Endothelial cell of umbilical vein (primary cell): Measurements from ENCODE around the gene TNPO3. TPM values are rescaled to one million over a fixed set of nuclear protein-coding genes. Genes with fewer than 3 reads are reported as not detected.

ENCODE experiments used
- BruUV-seq: library from RNA; stranded (reverse); fragments of 400-500 nt; replicated peaks from 2 replicates; lab custom pipeline; 2021; lab: Mats Ljungman, UMichigan
- CTCF ChIA-PET: fragments of 300-600, 350-600 bp; sonication (Branson Sonifier 250); formaldehyde crosslinking; loops from one replicate; lab custom pipeline; 2021; ENCODE audit warnings: antibody characterized with exemption, inconsistent platforms; lab: Charles Lee
- POLR2A ChIA-PET: fragments of 300-600, 350-600 bp; sonication (Branson Sonifier 250); formaldehyde crosslinking; loops from one replicate; lab custom pipeline; 2021; ENCODE audit warnings: antibody characterized with exemption, inconsistent platforms; lab: Charles Lee
- DNase-seq: peaks from one replicate; pipeline ENCODE4 v3.0.0-alpha.2; 2011; ENCODE audit warnings: low read depth, low spot score
- FAIRE-seq: peaks from 2 replicates; lab custom pipeline; 2011; peaks lifted over from hg19 to GRCh38; lab: Jason Lieb, UNC
- H2AFZ ChIP-seq: 2 replicates; pipeline ENCODE4 v1.6.0; 2012; ENCODE audit warnings: low read depth, low read length, control low read depth, inconsistent platforms
- H3K27ac ChIP-seq: 2 replicates; pipeline ENCODE4 v1.5.1; 2011; ENCODE audit warnings: low read depth, mild to moderate bottlenecking, control low read depth, low read length, moderate library complexity; ENCODE audit not compliant: insufficient read depth
- H3K27me3 ChIP-seq, 2 experiments: 2 replicates each; pipeline versions ENCODE4 v1.6.0 to v1.6.1; 2011; ENCODE audit warnings: low read length in 2 of 2, mixed read lengths in 1 of 2; ENCODE audit not compliant: control insufficient read depth in 2 of 2, insufficient read depth in 2 of 2
- H3K36me3 ChIP-seq, 2 experiments: 2 replicates in 1 of 2; 3 replicates in 1 of 2; pipeline ENCODE4 v1.5.1; 2011; ENCODE audit warnings: low read length in 2 of 2, mild to moderate bottlenecking in 1 of 2, moderate library complexity in 1 of 2; ENCODE audit not compliant: control insufficient read depth in 2 of 2, insufficient read depth in 2 of 2; ENCODE audit errors: extremely low read depth in 1 of 2
- H3K4me1 ChIP-seq: 3 replicates; pipeline ENCODE4 v1.5.1; 2011; ENCODE audit warnings: mild to moderate bottlenecking, low read length; ENCODE audit not compliant: control insufficient read depth, insufficient read depth; ENCODE audit errors: extremely low read depth
- H3K4me2 ChIP-seq: 2 replicates; pipeline ENCODE4 v1.6.1; 2011; ENCODE audit warnings: low read length, control low read depth, mixed read lengths; ENCODE audit not compliant: insufficient read depth
- H3K4me3 ChIP-seq, 3 experiments: fragments of 200-600 bp in 1 of 3; sonication (generic), shearing (Covaris generic) in 1 of 3; replicated peaks in 1 of 3; 2 replicates each; pipeline ENCODE4 v1.5.1; 2011 to 2016; ENCODE audit warnings: control low read depth in 3 of 3, low read length in 3 of 3, mild to moderate bottlenecking in 2 of 3, inconsistent platforms in 1 of 3, low read depth in 1 of 3, moderate library complexity in 1 of 3; ENCODE audit not compliant: insufficient read depth in 1 of 3
- H3K79me2 ChIP-seq: 2 replicates; pipeline ENCODE4 v1.6.0; 2012; ENCODE audit warnings: low read length, inconsistent platforms; ENCODE audit not compliant: control insufficient read depth, insufficient read depth
- H3K9ac ChIP-seq: replicated peaks from 2 replicates; pipeline ENCODE3; 2011; ENCODE audit warnings: low read length, control low read depth; ENCODE audit not compliant: insufficient read depth; ENCODE audit errors: extremely low read depth
- H3K9me1 ChIP-seq: replicated peaks from 3 replicates; pipeline ENCODE4 v1.6.0; 2011; ENCODE audit warnings: mild to moderate bottlenecking, low read length; ENCODE audit not compliant: control insufficient read depth, insufficient read depth; ENCODE audit errors: extremely low read depth
- H3K9me3 ChIP-seq: replicated peaks from 2 replicates; pipeline ENCODE4 v1.5.1; 2012; ENCODE audit warnings: low read length, inconsistent platforms; ENCODE audit not compliant: control insufficient read depth, insufficient read depth
- H4K20me1 ChIP-seq: replicated peaks from 2 replicates; pipeline ENCODE3; 2011; ENCODE audit warnings: mild to moderate bottlenecking, low read length; ENCODE audit not compliant: control insufficient read depth, insufficient read depth; ENCODE audit errors: extremely low read depth
- EZH2 ChIP-seq: IDR thresholded peaks from 2 replicates; pipeline ENCODE4 v1.6.1; 2012; ENCODE audit warnings: borderline replicate concordance, low read depth, mild to moderate bottlenecking, moderate library complexity, low read length, inconsistent platforms; ENCODE audit not compliant: severe bottlenecking
- FOS ChIP-seq: IDR thresholded peaks from 2 replicates; pipeline ENCODE4 v1.6.1; 2011; ENCODE audit warnings: mild to moderate bottlenecking, low read length, moderate library complexity, borderline replicate concordance; ENCODE audit not compliant: insufficient read depth
- GATA2 ChIP-seq: IDR thresholded peaks from 2 replicates; pipeline ENCODE4 v1.7.0; 2011; ENCODE audit warnings: low read depth, mild to moderate bottlenecking, moderate library complexity, mixed read lengths, low read length; ENCODE audit not compliant: insufficient read length, insufficient read depth
- JUN ChIP-seq: IDR thresholded peaks from 2 replicates; pipeline ENCODE4 v1.6.1; 2011; ENCODE audit warnings: borderline replicate concordance, low read depth; ENCODE audit not compliant: insufficient read length, insufficient read depth
- MAX ChIP-seq: IDR thresholded peaks from 2 replicates; pipeline ENCODE4 v1.6.1; 2011; ENCODE audit not compliant: insufficient read depth, insufficient read length
- MYC ChIP-seq: IDR thresholded peaks from one replicate; pipeline ENCODE4 v1.6.1; 2011; ENCODE audit warnings: mild to moderate bottlenecking, low read depth, low read length
- POLR2A ChIP-seq: IDR thresholded peaks from 2 replicates; pipeline ENCODE4 v1.6.1; 2012; ENCODE audit warnings: low read depth, mild to moderate bottlenecking, control low read depth, low read length
- POLR2AphosphoS5 ChIP-seq: IDR thresholded peaks from 2 replicates; pipeline ENCODE4 v1.6.1; 2012; ENCODE audit warnings: low read depth, mild to moderate bottlenecking, control low read depth, low read length, moderate library complexity; ENCODE audit not compliant: insufficient read depth
- dilution Hi-C: fragments of 300-500 bp; cut with MboI; formaldehyde crosslinking; loops from one replicate; pipeline ENCODE4 v1.15.0; 2019; ENCODE audit warnings: low sequenced_read_pairs; ENCODE audit not compliant: extremely low pct_ligation_motif_present
- intact Hi-C: fragments of 100-400 bp; cut with micrococcal nuclease; formaldehyde crosslinking; loops from one replicate; pipeline ENCODE4 v1.10.0; 2022
- polyA plus RNA-seq, 4 experiments: library from polyadenylated mRNA; depleted of rRNA in 3 of 4; stranded (reverse) in 3 of 4; unstranded in 1 of 4; fragments of >200 nt; gene quantifications; 2 replicates each; pipeline versions ENCODE4 v1.2.1 to v1.2.3, GENCODE V29; 2011 to 2012; ENCODE audit warnings: missing spikeins in 1 of 4
- total RNA-seq: library from RNA; stranded (reverse); gene quantifications from 2 replicates; pipeline ENCODE4 v1.2.3, GENCODE V29; 2021
- TF ChIP-seq, protein P1 (sequence below), 2 donors: IDR thresholded peaks; 1 replicate in 1 of 2; 2 replicates in 1 of 2; pipeline ENCODE4 v1.5.1; 2011; ENCODE audit warnings: low read length in 2 of 2, mild to moderate bottlenecking in 2 of 2, moderate library complexity in 2 of 2, control low read depth in 1 of 2, inconsistent platforms in 1 of 2, low read depth in 1 of 2; ENCODE audit not compliant: insufficient read depth in 1 of 2; ENCODE audit errors: extremely low read depth in 1 of 2

TNPO3 gene
- total and polyA plus RNA-seq, 2 donors (not counting 3 experiments of a cell fraction or from before 2014, with no cell fraction given): 29.0 to 46.9 TPM

GRCh38 chr7:129089521-129090212 is 34.8 kb upstream of the TNPO3 start:
- H3K79me2 ChIP-seq: no peaks in the 10 kb centered on the region
- intact Hi-C loops: no loop called here
- POLR2A ChIA-PET: no interaction called here

More at GRCh38 chr7:129089521-129090212, 34.8 kb upstream of the TNPO3 start:
- TF ChIP-seq POLR2A: no peak
- no peak for TF ChIP-seq MAX
- no peak for TF ChIP-seq MYC
- TF ChIP-seq, protein P1, sequence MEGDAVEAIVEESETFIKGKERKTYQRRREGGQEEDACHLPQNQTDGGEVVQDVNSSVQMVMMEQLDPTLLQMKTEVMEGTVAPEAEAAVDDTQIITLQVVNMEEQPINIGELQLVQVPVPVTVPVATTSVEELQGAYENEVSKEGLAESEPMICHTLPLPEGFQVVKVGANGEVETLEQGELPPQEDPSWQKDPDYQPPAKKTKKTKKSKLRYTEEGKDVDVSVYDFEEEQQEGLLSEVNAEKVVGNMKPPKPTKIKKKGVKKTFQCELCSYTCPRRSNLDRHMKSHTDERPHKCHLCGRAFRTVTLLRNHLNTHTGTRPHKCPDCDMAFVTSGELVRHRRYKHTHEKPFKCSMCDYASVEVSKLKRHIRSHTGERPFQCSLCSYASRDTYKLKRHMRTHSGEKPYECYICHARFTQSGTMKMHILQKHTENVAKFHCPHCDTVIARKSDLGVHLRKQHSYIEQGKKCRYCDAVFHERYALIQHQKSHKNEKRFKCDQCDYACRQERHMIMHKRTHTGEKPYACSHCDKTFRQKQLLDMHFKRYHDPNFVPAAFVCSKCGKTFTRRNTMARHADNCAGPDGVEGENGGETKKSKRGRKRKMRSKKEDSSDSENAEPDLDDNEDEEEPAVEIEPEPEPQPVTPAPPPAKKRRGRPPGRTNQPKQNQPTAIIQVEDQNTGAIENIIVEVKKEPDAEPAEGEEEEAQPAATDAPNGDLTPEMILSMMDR (IDR thresholded peaks at IDR 0.05; ENCODE audit: extremely low read depth in 1 of 2, insufficient read depth in 1 of 2, low read depth in 1 of 2, low read length in 2 of 2): no peak
- TF ChIP-seq GATA2: no peak
- no peak for TF ChIP-seq POLR2AphosphoS5
- no peak for TF ChIP-seq FOS
- no peak for TF ChIP-seq EZH2
- no peak for TF ChIP-seq JUN
- peaks cover 6 to 8% of the 10 kb centered on the region in 2 experiments for H3K27me3 ChIP-seq
- FAIRE-seq (no peak), DNase-seq (no peak)
- H4K20me1 ChIP-seq: no peaks in the 10 kb centered on the region
- H3K9me3 ChIP-seq: no peaks in the 10 kb centered on the region
- dilution Hi-C loops: no loop called here
- BruUV-seq: no TSS peak
- CTCF ChIA-PET: interaction anchor here (1.0 to 1.6 kb wide), 6 partner anchors 12 to 189 kb away, joined by 3 to 6 read pairs (median 3); no protein-coding TSS in a partner anchor
- no peaks in the 10 kb centered on the region for H3K4me1 ChIP-seq
- H3K4me3 ChIP-seq: no peak overlapping the region
- H3K4me2 ChIP-seq: no peak overlapping the region
- no peak overlapping the region for H2AFZ ChIP-seq
- no peak overlapping the region for H3K27ac ChIP-seq
- H3K9ac ChIP-seq: no peak overlapping the region
- H3K9me1 ChIP-seq: no peaks in the 10 kb centered on the region
- no peaks in the 10 kb centered on the region for H3K36me3 ChIP-seq
